ENCODE measurements around the gene GPR152.

Gene GPR152

DNA sequence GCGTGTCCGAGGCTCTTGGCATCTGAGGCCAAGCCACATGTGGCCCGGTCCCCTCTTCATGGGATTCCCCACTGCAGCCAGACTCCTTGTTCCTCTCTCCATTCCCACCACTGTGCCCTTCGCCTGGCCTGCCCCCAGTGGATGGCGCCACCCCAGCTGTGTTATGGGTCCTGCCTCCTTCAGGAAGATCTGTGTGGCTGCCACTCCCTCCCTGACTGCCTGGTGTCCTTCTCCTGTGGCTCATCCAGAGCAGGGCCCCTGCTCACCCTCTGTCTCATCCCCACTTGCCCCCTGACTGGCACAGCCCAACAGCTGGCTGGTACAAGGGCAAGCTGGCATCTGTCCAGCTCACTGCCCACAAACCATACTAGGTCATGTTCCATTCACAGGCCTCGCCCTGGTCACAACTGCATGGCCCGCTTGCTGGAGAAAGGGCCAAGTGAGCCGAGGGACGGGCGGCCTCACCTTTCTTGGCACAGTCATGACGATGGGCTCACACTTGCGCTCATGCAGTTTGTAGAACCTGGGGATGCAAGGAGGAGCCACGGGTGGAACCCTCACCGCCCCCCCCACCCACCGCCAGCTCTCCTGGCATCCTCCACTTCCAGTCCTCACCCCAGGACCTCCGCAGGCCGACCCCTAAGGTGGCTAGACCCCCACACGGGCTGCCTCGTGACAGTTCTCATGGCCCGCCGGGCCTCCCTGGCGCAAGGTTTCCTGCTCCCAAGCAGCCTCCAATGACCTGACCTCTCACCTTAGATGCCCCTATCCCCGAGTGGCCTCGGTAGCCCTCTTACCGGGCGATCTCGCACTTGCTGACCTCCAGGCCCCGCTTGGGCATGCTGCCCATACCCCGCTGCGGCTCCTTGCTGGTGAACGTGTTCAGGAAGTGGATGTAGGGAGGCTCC is 13.0 kb downstream of the GPR152 start:
- peak; percentile 56 to 59 for DNase-seq (ENCODE audit: low read depth in 1 of 2, low spot score in 1 of 2)
- TF ChIP-seq JUND (IDR thresholded peaks at IDR 0.05; ENCODE audit: low read depth): no peak
- in situ Hi-C loops (cut with HindIII; ENCODE audit: low pct_unique_long_range_greater_than_20kb, low sequenced_read_pairs): no loop called here

DNA sequence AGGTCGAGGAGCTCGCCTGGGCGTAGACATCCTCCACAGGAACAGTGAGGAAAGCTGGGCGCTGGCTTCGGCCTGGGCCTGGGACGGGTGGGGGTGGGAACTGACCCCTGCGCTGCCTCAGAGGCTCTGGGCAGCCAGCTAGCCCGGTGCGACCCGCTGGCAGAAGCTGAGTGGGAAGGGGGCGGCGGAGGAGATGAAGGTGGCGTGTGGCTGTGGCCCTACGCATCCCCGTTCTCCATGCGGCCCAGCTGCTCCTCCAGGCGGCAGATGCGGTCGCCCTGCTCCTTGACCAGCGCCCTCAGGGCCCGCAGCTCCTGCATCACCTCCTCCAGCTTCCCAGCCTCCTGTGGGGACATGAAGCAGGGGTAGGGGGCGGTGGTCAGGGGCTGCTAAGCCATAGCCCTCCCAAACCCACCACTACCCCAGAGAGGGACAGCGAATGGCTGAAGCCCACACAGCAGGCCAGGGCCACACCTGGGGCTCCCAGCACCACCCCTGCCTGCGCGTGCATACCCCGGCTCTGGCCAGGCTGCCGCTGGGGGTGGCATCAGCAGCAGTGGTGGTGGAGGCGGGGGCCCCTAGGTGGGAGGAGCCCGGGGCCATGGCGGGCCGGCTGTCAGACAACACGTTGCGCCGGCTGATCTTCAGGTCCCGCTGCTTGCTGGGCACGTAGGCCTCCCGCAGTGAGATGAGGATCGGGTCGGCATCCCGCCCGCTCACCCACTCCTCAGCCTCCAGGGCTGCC is 14.2 kb downstream of the GPR152 start:
- no peak for DNase-seq (ENCODE audit: low read depth in 1 of 2, low spot score in 1 of 2)
- TF ChIP-seq JUND (IDR thresholded peaks at IDR 0.05; ENCODE audit: low read depth): no peak
- in situ Hi-C loops (cut with HindIII; ENCODE audit: low pct_unique_long_range_greater_than_20kb, low sequenced_read_pairs): no loop called here

GRCh38 chr11:67437809-67438157 is 14.7 kb downstream of the GPR152 start:
- no peak for TF ChIP-seq JUND (IDR thresholded peaks at IDR 0.05; ENCODE audit: low read depth)
- DNase-seq (ENCODE audit: low read depth in 1 of 2, low spot score in 1 of 2): no peak
- in situ Hi-C loops (cut with HindIII; ENCODE audit: low pct_unique_long_range_greater_than_20kb, low sequenced_read_pairs): no loop called here

DNA sequence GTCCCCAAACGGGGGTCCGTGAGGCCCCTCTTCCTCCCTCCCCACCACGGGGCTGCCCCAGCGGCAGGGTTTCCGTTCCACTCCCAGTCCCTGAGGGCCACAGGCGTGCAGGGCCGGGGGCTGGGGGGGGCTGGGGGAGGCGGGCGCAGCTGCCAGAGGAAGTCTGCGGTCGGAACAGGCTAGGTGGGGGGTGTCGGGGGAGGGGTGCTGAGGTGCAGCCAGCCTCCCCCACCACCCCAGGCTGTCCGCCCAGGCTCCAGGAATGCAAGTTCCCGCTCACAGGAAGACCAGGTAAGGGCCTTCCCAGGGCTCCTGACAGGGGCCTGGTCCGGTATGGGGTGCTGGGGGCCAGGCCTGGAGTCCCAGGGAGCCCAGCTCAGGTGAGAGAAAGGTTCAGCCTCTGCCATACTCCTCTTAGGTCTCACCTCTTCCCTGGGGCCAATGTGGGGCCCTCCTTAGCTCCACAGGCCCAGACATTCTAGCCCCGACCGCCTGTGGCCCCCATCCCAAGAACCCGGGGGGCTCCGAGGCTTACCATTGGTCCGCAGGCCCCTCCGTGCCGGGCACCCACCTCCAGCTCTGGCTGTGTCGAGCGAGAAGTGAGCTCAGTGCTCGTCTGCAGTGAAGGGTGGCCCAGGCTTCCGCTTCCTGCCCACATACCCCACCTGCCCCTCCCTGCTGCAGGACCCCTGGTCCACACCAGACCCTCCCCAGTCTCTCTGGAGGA is 15.3 kb downstream of the GPR152 start, which contains the start of gene PTPRCAP:
TSS of gene PTPRCAP (minus strand) at position 601 of the 727 bp plus-strand sequence. CDS start at position 538, 63 bp downstream.
- DNase-seq (ENCODE audit: low read depth in 1 of 2, low spot score in 1 of 2): no peak
- TF ChIP-seq JUND (IDR thresholded peaks at IDR 0.05; ENCODE audit: low read depth): no peak
- in situ Hi-C loops (cut with HindIII; ENCODE audit: low pct_unique_long_range_greater_than_20kb, low sequenced_read_pairs): no loop called here

GRCh38 chr11:67436459-67437081 is 16.0 kb downstream of the GPR152 start:
- peak; percentile 53 to 60 for DNase-seq (ENCODE audit: low read depth in 1 of 2, low spot score in 1 of 2)
- no peak for TF ChIP-seq JUND (IDR thresholded peaks at IDR 0.05; ENCODE audit: low read depth)
- in situ Hi-C loops (cut with HindIII; ENCODE audit: low pct_unique_long_range_greater_than_20kb, low sequenced_read_pairs): no loop called here

DNA sequence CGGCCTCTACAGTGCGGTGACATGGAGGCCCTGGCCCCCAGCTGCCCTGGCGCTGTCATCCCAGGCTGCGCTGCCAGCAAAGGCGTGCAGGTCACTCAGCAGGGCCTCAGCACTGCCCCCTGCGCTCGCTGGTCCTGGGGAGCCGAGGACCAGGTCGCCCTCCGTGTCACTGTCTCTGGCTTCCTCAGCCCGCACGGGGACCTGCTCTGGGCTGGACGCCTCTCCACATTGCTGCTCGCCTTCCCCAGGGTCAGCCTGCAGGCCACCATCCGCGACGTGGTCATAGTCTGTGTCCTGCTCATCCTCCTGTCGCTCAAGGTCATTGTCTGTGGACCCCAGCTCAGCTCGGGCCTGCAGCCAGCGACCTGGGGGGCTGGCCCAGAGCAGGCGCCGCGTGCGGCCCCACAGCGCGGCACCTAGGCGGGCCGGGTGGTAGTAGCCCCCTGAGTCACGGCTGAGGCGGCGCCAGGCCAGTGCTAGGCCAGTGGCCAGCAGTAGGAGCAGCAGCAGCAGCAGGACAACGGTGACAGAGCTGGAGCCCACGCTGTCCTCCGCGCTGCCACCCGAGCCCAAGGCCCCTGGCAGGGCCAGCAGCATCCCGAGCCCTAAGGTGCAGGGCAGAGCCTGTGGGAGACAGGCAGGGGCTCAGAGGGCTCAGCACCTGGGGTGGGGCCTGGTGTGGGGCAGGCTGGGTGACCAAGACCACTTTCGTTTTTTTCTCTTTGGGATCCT is 16.6 kb downstream of the GPR152 start:
- TF ChIP-seq JUND (IDR thresholded peaks at IDR 0.05; ENCODE audit: low read depth): no peak
- in situ Hi-C loops (cut with HindIII; ENCODE audit: low pct_unique_long_range_greater_than_20kb, low sequenced_read_pairs): no loop called here
- no peak for DNase-seq (ENCODE audit: low read depth in 1 of 2, low spot score in 1 of 2)

- TF ChIP-seq JUND (IDR thresholded peaks at IDR 0.05; ENCODE audit: low read depth): no peak
- in situ Hi-C loops (cut with HindIII; ENCODE audit: low pct_unique_long_range_greater_than_20kb, low sequenced_read_pairs): no loop called here
- DNase-seq (ENCODE audit: low read depth in 1 of 2, low spot score in 1 of 2): no peak
Observed at GRCh38 chr11:67435031-67435726, 17.4 kb downstream of the GPR152 start.

GRCh38 chr11:67434395-67434881 is 18.1 kb downstream of the GPR152 start:
- in situ Hi-C loops (cut with HindIII; ENCODE audit: low pct_unique_long_range_greater_than_20kb, low sequenced_read_pairs): no loop called here
- no peak for TF ChIP-seq JUND (IDR thresholded peaks at IDR 0.05; ENCODE audit: low read depth)
- no peak for DNase-seq (ENCODE audit: low read depth in 1 of 2, low spot score in 1 of 2)

DNA sequence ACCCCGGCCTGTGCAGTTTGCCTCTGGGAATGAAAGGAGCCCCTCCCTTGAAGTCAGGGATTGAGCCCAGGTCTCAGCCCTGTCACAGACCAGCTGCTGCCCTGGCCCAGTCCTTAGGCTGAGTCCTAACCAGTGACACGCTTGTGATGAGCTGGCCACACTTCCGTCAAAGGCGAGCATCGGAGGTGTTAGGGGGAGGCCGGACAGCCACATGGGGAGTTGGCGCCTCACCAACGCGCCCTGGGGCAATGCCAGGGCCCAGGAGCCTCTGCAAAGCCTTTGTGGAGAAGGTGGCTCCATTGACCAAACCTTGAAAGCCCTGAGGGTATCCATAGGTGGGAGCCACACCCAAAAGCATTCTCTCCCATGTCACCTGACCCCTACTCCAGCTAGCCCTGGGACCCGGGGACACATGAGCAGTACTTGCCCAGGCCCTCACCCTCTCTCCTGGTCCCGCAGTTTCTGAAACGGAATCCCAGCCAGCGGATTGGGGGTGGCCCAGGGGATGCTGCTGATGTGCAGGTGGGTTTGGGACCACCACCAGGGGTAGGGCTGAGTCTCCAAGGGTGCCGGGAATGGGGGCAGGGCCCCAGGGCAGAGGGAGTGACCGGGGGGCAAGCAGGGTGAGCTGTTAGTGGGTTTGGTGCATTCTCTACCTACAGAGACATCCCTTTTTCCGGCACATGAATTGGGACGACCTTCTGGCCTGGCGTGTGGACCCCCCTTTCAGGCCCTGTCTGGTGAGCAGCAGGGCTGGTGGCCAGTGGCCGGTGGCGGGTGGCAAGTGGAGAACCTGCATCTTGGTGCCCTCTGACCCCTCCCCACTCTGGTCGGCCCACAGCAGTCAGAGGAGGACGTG is 18.8 kb downstream of the GPR152 start:
- no peak for TF ChIP-seq JUND (IDR thresholded peaks at IDR 0.05; ENCODE audit: low read depth)
- in situ Hi-C loops (cut with HindIII; ENCODE audit: low pct_unique_long_range_greater_than_20kb, low sequenced_read_pairs): no loop called here
- DNase-seq (ENCODE audit: low read depth in 1 of 2, low spot score in 1 of 2): no peak

- in situ Hi-C loops (cut with HindIII; ENCODE audit: low pct_unique_long_range_greater_than_20kb, low sequenced_read_pairs): no loop called here
- TF ChIP-seq JUND (IDR thresholded peaks at IDR 0.05; ENCODE audit: low read depth): no peak
- DNase-seq (ENCODE audit: low read depth in 1 of 2, low spot score in 1 of 2): no peak
Observed at GRCh38 chr11:67432655-67433349, 19.7 kb downstream of the GPR152 start.
